HG02938 (cell line): ENCODE data around the gene ARPC1B.
"Not testable (repeated sequence)": the region's sequence is repeated elsewhere in the genome, so short reads cannot be mapped to it uniquely, and the experiment has no call there.

Source experiments
- ATAC-seq: cut with Tn5 transposase; IDR thresholded peaks from one replicate; pipeline ENCODE4 v1.9.1; 2021; ENCODE audit warnings: mild to moderate bottlenecking, moderate library complexity; ENCODE audit not compliant: unreplicated experiment

The ARPC1B gene

GRCh38 chr7:99374111-99375064 is at the start of gene ARPC1B:
Gene ARPC1B (plus strand): TSS chr7:99374730. CDS start chr7:99385715, 10,985 bp downstream.
- peak; percentile 60 for ATAC-seq

GRCh38 chr7:99325001-99325493 is 49.5 kb upstream of the ARPC1B start:
- no peak for ATAC-seq

- peak; percentile 77 for ATAC-seq
Observed at GRCh38 chr7:99325592-99326407, 48.7 kb upstream of the ARPC1B start, which contains the start of gene ARPC1A. Gene ARPC1A (plus strand): TSS chr7:99325898. CDS start chr7:99333354, 7,456 bp downstream.

GRCh38 chr7:99326408-99326782 is 48.1 kb upstream of the ARPC1B start:
- ATAC-seq: peak; percentile 10

- ATAC-seq: not testable (repeated sequence)
Observed at GRCh38 chr7:99330314-99330961, 44.1 kb upstream of the ARPC1B start.

- no peak for ATAC-seq
Observed at GRCh38 chr7:99331002-99331401, 43.5 kb upstream of the ARPC1B start.

- ATAC-seq: no peak
Observed at GRCh38 chr7:99339595-99339994, 34.9 kb upstream of the ARPC1B start.

GRCh38 chr7:99340659-99341058 is 33.9 kb upstream of the ARPC1B start:
- no peak for ATAC-seq

GRCh38 chr7:99344061-99344647 is 30.4 kb upstream of the ARPC1B start:
- no peak for ATAC-seq

- not testable (repeated sequence) for ATAC-seq
Observed at GRCh38 chr7:99350641-99351040, 23.9 kb upstream of the ARPC1B start.

- no peak for ATAC-seq
Observed at GRCh38 chr7:99352247-99352646, 22.3 kb upstream of the ARPC1B start.

GRCh38 chr7:99355098-99355497 is 19.4 kb upstream of the ARPC1B start:
- no peak for ATAC-seq

- ATAC-seq: no peak
Observed at GRCh38 chr7:99357701-99358490, 16.6 kb upstream of the ARPC1B start.

GRCh38 chr7:99358521-99358920 is 16.0 kb upstream of the ARPC1B start:
- ATAC-seq: not testable (repeated sequence)

GRCh38 chr7:99359465-99360154 is 14.9 kb upstream of the ARPC1B start:
- ATAC-seq: no peak

- ATAC-seq: no peak
Observed at GRCh38 chr7:99362801-99363200, 11.7 kb upstream of the ARPC1B start.

GRCh38 chr7:99363286-99363685 is 11.2 kb upstream of the ARPC1B start:
- no peak for ATAC-seq

GRCh38 chr7:99365318-99366141 is 9.0 kb upstream of the ARPC1B start:
- no peak for ATAC-seq
